SW 1271 (cell line): ENCODE results near the gene ALDH1A2.

Experiments
- DNase-seq, 2 experiments: peaks; one replicate each; lab custom pipeline; 2025; lab: John Stamatoyannopoulos, UW

ALDH1A2 gene

GRCh38 chr15:57943171-57943570 is 122.3 kb downstream of the ALDH1A2 start:
- DNase-seq, result no peak

- no peak for DNase-seq
These were observed 123.7 kb downstream of the ALDH1A2 start for GRCh38 chr15:57941816-57942215.

- DNase-seq, result no peak
These were observed 133.2 kb downstream of the ALDH1A2 start for GRCh38 chr15:57932348-57932747.

- DNase-seq, result no peak
These were observed 133.9 kb downstream of the ALDH1A2 start for GRCh38 chr15:57931570-57931969.

GRCh38 chr15:57927091-57927631 is 138.3 kb downstream of the ALDH1A2 start:
- no peak for DNase-seq

GRCh38 chr15:57925650-57926049 is 139.9 kb downstream of the ALDH1A2 start:
- DNase-seq, result no peak

GRCh38 chr15:57924598-57924997 is 140.9 kb downstream of the ALDH1A2 start:
- no peak for DNase-seq

GRCh38 chr15:57923750-57924149 is 141.8 kb downstream of the ALDH1A2 start:
- DNase-seq, result no peak

GRCh38 chr15:57923306-57923705 is 142.2 kb downstream of the ALDH1A2 start:
- DNase-seq, result no peak

GRCh38 chr15:57922776-57923175 is 142.7 kb downstream of the ALDH1A2 start:
- DNase-seq, result no peak

GRCh38 chr15:57921371-57921770 is 144.1 kb downstream of the ALDH1A2 start:
- DNase-seq, result no peak

GRCh38 chr15:57920911-57921310 is 144.6 kb downstream of the ALDH1A2 start:
- DNase-seq, result no peak

- no peak for DNase-seq
These were observed 145.8 kb downstream of the ALDH1A2 start for GRCh38 chr15:57919754-57920153.

GRCh38 chr15:57917998-57918397 is 147.5 kb downstream of the ALDH1A2 start:
- DNase-seq, result no peak

- DNase-seq, result no peak
These were observed 148.8 kb downstream of the ALDH1A2 start for GRCh38 chr15:57916695-57917094.

GRCh38 chr15:57915827-57916531 is 149.5 kb downstream of the ALDH1A2 start:
- no peak for DNase-seq

GRCh38 chr15:57914350-57915055 is 151.0 kb downstream of the ALDH1A2 start:
- no peak for DNase-seq

GRCh38 chr15:57911247-57911646 is 154.3 kb downstream of the ALDH1A2 start:
- DNase-seq, result no peak

- no peak for DNase-seq
These were observed 154.8 kb downstream of the ALDH1A2 start for GRCh38 chr15:57910672-57911071.

- no peak for DNase-seq
These were observed 156.1 kb downstream of the ALDH1A2 start for GRCh38 chr15:57909388-57909787.

- no peak for DNase-seq
These were observed 161.9 kb downstream of the ALDH1A2 start for GRCh38 chr15:57903626-57904025.
